GF-D8 (cell line): ENCODE measurements around the gene CARMIL1.

ENCODE experiments used
- DNase-seq: peaks from one replicate; lab custom pipeline; 2025; lab: John Stamatoyannopoulos, UW

Gene CARMIL1

GRCh38 chr6:25659633-25660368 is 380.6 kb downstream of the CARMIL1 start:
- DNase-seq: no peak

- no peak for DNase-seq
Measured at GRCh38 chr6:25660512-25660911, 381.3 kb downstream of the CARMIL1 start.

- no peak for DNase-seq
Measured at GRCh38 chr6:25661129-25661779, 382.1 kb downstream of the CARMIL1 start.

GRCh38 chr6:25665455-25665854 is 386.3 kb downstream of the CARMIL1 start:
- DNase-seq: no peak

GRCh38 chr6:25669413-25669812 is 390.2 kb downstream of the CARMIL1 start:
- DNase-seq: no peak
